Right forelimb (tissue), 1 donor: Measurements from ENCODE around the gene MYO10.
"Not testable (repeated sequence)": the region's sequence is repeated elsewhere in the genome, so short reads cannot be mapped to it uniquely, and the experiment has no call there.

ENCODE experiments used
- DNase-seq: peaks from one replicate; pipeline ENCODE4 v3.0.0-alpha.2; 2018

The MYO10 gene

GRCh38 chr5:16735101-16736060, 200.7 kb downstream of the MYO10 start:
- DNase-seq: no peak

GRCh38 chr5:16733331-16734006, 202.6 kb downstream of the MYO10 start:
- no peak for DNase-seq

GRCh38 chr5:16732356-16732755, 203.7 kb downstream of the MYO10 start:
- DNase-seq: no peak

GRCh38 chr5:16727755-16728325, 208.2 kb downstream of the MYO10 start:
- DNase-seq: no peak

GRCh38 chr5:16726538-16726946, 209.5 kb downstream of the MYO10 start:
- no peak for DNase-seq

GRCh38 chr5:16725575-16725974, 210.5 kb downstream of the MYO10 start:
- DNase-seq: no peak

- no peak for DNase-seq
Observed at GRCh38 chr5:16723821-16724220, 212.3 kb downstream of the MYO10 start.

- DNase-seq: no peak
Observed at GRCh38 chr5:16722097-16722495, 214.0 kb downstream of the MYO10 start.

GRCh38 chr5:16721151-16722096, 214.7 kb downstream of the MYO10 start:
- DNase-seq: no peak

GRCh38 chr5:16718036-16718435, 218.1 kb downstream of the MYO10 start:
- DNase-seq: not testable (repeated sequence)

GRCh38 chr5:16713386-16713928, 222.6 kb downstream of the MYO10 start:
- DNase-seq: peak; percentile 61

GRCh38 chr5:16712620-16713019, 223.5 kb downstream of the MYO10 start:
- no peak for DNase-seq

- DNase-seq: no peak
Observed at GRCh38 chr5:16712178-16712577, 223.9 kb downstream of the MYO10 start.

- no peak for DNase-seq
Observed at GRCh38 chr5:16709691-16710433, 226.2 kb downstream of the MYO10 start.

- no peak for DNase-seq
Observed at GRCh38 chr5:16707869-16708192, 228.3 kb downstream of the MYO10 start.

- no peak for DNase-seq
Observed at GRCh38 chr5:16707168-16707868, 228.8 kb downstream of the MYO10 start.

GRCh38 chr5:16704945-16705344, 231.1 kb downstream of the MYO10 start:
- no peak for DNase-seq

GRCh38 chr5:16702964-16703363, 233.1 kb downstream of the MYO10 start:
- DNase-seq: no peak

GRCh38 chr5:16701134-16702099, 234.7 kb downstream of the MYO10 start:
- no peak for DNase-seq

- no peak for DNase-seq
Observed at GRCh38 chr5:16700081-16700480, 236.0 kb downstream of the MYO10 start.
